Fibroblast of mammary gland (primary cell): Measurements from ENCODE around the gene MARCHF6.

Source experiments
- DNase-seq: peaks from one replicate; pipeline ENCODE4 v3.0.0-alpha.2; 2010; ENCODE audit warnings: low read depth
- H3K4me3 ChIP-seq: 2 replicates; pipeline ENCODE4 v1.5.1; 2011; ENCODE audit warnings: low read depth, mild to moderate bottlenecking, low read length, moderate library complexity; ENCODE audit not compliant: control insufficient read depth
- TF ChIP-seq, protein P1 (sequence below): conservative IDR thresholded peaks from 2 replicates; pipeline ENCODE4 v1.5.1; 2011; ENCODE audit warnings: low read depth, low read length, inconsistent platforms; ENCODE audit not compliant: control insufficient read depth, insufficient read depth

MARCHF6 gene

DNA sequence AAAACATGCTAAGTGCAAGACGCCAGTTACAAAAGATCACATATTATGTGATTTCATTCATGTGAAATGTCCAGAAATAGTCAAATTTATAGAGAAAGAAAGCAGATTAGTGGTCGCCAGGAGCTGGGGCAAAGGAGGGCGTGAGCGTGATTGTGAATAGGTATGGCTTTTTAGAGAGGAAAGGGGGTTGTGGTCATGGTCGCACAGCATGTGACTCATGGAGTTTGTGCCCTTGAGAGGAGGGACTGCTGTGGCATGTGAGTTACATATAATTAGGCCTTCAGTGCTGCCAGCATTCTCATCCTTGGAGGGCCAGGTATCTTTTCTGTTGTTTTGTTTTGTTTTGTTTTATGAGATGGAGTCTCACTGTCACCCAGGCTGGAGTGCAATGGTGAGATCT lies 21.2 kb upstream of the MARCHF6 start:
- no peak for DNase-seq
- no peak overlapping the region for H3K4me3 ChIP-seq

GRCh38 chr5:10333154-10334006 lies 20.1 kb upstream of the MARCHF6 start:
- TF ChIP-seq, protein P1, sequence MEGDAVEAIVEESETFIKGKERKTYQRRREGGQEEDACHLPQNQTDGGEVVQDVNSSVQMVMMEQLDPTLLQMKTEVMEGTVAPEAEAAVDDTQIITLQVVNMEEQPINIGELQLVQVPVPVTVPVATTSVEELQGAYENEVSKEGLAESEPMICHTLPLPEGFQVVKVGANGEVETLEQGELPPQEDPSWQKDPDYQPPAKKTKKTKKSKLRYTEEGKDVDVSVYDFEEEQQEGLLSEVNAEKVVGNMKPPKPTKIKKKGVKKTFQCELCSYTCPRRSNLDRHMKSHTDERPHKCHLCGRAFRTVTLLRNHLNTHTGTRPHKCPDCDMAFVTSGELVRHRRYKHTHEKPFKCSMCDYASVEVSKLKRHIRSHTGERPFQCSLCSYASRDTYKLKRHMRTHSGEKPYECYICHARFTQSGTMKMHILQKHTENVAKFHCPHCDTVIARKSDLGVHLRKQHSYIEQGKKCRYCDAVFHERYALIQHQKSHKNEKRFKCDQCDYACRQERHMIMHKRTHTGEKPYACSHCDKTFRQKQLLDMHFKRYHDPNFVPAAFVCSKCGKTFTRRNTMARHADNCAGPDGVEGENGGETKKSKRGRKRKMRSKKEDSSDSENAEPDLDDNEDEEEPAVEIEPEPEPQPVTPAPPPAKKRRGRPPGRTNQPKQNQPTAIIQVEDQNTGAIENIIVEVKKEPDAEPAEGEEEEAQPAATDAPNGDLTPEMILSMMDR, result no peak
- no peak for DNase-seq
- H3K4me3 ChIP-seq, result peak overlapping the region; percentile 50

More for the DNA sequence above, 21.2 kb upstream of the MARCHF6 start:
- TF ChIP-seq, protein P1, result no peak

DNA sequence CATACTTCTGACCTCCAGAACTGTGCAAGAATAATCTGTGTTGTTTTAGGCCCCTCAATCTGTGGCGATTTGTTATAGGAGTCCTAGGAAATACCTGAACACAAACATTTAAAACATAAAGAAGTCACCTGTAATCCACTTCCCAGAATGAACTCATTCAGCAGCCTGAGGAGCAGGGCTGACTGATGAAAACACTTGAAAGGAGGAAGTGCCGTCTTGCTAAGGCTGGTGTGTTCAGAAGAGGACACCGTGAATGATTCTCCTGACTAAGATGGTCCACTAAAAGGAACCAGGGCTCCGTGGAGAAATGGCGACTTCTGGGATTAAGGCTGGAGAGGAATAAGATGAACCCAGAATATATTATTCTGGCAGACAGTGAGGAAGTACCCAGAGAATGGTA lies 18.7 kb upstream of the MARCHF6 start:
- no peak overlapping the region for H3K4me3 ChIP-seq
- DNase-seq, result no peak
- TF ChIP-seq, protein P1, result no peak

GRCh38 chr5:10335711-10336470 lies 17.6 kb upstream of the MARCHF6 start:
- TF ChIP-seq, protein P1, result no peak
- DNase-seq, result no peak
- H3K4me3 ChIP-seq, result no peak overlapping the region

- no peak for DNase-seq
- TF ChIP-seq, protein P1, result no peak
- no peak overlapping the region for H3K4me3 ChIP-seq
Observed at GRCh38 chr5:10337107-10337506, 16.4 kb upstream of the MARCHF6 start.

GRCh38 chr5:10337986-10338385 lies 15.5 kb upstream of the MARCHF6 start:
- no peak overlapping the region for H3K4me3 ChIP-seq
- TF ChIP-seq, protein P1, result no peak
- no peak for DNase-seq
